ENCODE measurements around the gene UACA.

DNA sequence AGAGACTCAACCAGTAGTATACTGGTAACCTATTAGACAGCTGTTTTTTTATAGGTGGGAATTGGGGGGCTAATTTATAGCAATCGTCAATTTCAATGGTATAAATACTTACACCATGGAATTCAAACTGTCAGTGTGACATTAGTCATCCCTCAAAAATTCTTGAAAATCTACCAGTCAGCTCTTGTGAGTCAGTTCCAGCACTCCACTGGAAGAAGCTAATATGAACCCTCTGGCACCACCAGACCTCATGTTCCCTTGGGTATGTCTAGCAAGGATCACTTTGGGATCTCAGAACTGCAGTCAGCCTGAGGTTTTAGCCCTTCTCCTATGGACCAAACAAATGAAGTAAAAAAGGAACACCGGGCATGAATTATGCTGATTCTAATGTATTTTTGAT, 11.8 kb upstream of the UACA start:
- TF ChIP-seq EZH2 (IDR thresholded peaks at IDR 0.05) (no peak), POLR2AphosphoS5 (IDR thresholded peaks at IDR 0.05; ENCODE audit: borderline replicate concordance, low read depth, low read length) (no peak)

All from SK-N-MC (cell line).